ENCODE results near the gene CDC20B. TPM values are rescaled to one million over a fixed set of nuclear protein-coding genes. Genes with fewer than 3 reads are reported as not detected.

Gene CDC20B
- total and polyA plus RNA-seq, 4 donors, result 0.28 TPM; not detected in 3

GRCh38 chr5:55180016-55180415 is 7.0 kb upstream of the CDC20B start (continued):
- TF ChIP-seq REST (IDR thresholded peaks at IDR 0.05), result no peak

DNA sequence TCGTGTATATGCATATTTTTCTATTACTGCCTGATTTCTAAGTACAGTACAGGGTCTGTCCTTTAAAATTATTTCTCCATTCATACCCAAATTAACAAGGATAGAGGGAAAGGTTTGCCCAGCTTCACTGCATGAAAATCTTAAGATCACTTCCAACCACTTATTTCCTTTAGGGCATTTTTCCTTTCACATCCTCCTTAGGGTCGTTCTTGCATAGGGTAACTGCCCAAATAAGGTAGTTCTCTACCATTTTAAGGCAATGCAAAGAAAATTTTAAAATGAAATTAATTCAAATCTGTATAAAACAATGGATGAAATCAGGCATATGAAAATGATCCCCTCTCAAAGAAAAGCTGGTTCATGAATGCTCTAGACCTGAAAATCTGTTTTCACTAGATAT is 4.1 kb upstream of the CDC20B start:
- Histone ChIP-seq H3K36me3 (ENCODE audit: control insufficient read depth in 4 of 4, insufficient read depth in 3 of 4, low read depth in 1 of 4, low read length in 3 of 4) (no peaks in the 10 kb centered on the region), H3K27me3 (ENCODE audit: control insufficient read depth in 4 of 4, insufficient read depth in 4 of 4, low read length in 3 of 4) (peaks cover 0 to 10% (median 2%) of the 10 kb centered on the region in 4 donors), H3K27ac (ENCODE audit: low read depth in 1 of 2, low read length in 2 of 2) (no peak overlapping the region), H3K9ac (ENCODE audit: low read depth in 1 of 2, low read length in 2 of 2) (no peak overlapping the region), H3K4me3 (ENCODE audit: low read depth in 1 of 3, low read length in 3 of 3) (no peak overlapping the region), H3K4me1 (ENCODE audit: control insufficient read depth in 4 of 4, insufficient read depth in 4 of 4, low read length in 3 of 4) (peaks cover 10 to 31% (median 28%) of the 10 kb centered on the region in 4 donors), H3K9me3 (ENCODE audit: control insufficient read depth in 4 of 4, low read length in 3 of 4) (no peaks in the 10 kb centered on the region)
- no peak for DNase-seq (ENCODE audit: low spot score)
- WGBS, result 10% methylated on average over 2 of the region's 2 CpGs
- no peak for TF ChIP-seq SP1 (IDR thresholded peaks at IDR 0.05)
- no peak for TF ChIP-seq RAD21 (IDR thresholded peaks at IDR 0.05)
- TF ChIP-seq, protein P1, sequence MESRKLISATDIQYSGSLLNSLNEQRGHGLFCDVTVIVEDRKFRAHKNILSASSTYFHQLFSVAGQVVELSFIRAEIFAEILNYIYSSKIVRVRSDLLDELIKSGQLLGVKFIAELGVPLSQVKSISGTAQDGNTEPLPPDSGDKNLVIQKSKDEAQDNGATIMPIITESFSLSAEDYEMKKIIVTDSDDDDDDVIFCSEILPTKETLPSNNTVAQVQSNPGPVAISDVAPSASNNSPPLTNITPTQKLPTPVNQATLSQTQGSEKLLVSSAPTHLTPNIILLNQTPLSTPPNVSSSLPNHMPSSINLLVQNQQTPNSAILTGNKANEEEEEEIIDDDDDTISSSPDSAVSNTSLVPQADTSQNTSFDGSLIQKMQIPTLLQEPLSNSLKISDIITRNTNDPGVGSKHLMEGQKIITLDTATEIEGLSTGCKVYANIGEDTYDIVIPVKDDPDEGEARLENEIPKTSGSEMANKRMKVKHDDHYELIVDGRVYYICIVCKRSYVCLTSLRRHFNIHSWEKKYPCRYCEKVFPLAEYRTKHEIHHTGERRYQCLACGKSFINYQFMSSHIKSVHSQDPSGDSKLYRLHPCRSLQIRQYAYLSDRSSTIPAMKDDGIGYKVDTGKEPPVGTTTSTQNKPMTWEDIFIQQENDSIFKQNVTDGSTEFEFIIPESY (IDR thresholded peaks at IDR 0.05), result no peak
- no peak for TF ChIP-seq REST (IDR thresholded peaks at IDR 0.05)
- no peak for TF ChIP-seq MAX (IDR thresholded peaks at IDR 0.05)
- no peak for TF ChIP-seq NR2F2 (IDR thresholded peaks at IDR 0.05)
- TF ChIP-seq ATF3 (IDR thresholded peaks at IDR 0.05), result no peak
- no peak for TF ChIP-seq JUND (IDR thresholded peaks at IDR 0.05)
- no peak for TF ChIP-seq RXRA (IDR thresholded peaks at IDR 0.05)
- TF ChIP-seq, protein P2, sequence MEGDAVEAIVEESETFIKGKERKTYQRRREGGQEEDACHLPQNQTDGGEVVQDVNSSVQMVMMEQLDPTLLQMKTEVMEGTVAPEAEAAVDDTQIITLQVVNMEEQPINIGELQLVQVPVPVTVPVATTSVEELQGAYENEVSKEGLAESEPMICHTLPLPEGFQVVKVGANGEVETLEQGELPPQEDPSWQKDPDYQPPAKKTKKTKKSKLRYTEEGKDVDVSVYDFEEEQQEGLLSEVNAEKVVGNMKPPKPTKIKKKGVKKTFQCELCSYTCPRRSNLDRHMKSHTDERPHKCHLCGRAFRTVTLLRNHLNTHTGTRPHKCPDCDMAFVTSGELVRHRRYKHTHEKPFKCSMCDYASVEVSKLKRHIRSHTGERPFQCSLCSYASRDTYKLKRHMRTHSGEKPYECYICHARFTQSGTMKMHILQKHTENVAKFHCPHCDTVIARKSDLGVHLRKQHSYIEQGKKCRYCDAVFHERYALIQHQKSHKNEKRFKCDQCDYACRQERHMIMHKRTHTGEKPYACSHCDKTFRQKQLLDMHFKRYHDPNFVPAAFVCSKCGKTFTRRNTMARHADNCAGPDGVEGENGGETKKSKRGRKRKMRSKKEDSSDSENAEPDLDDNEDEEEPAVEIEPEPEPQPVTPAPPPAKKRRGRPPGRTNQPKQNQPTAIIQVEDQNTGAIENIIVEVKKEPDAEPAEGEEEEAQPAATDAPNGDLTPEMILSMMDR (IDR thresholded peaks at IDR 0.05; ENCODE audit: low read depth, low read length, missing input control), result no peak
- no peak for TF ChIP-seq FOXA1 (IDR thresholded peaks at IDR 0.05)
- no peak for TF ChIP-seq TAF1 (conservative IDR thresholded peaks at IDR 0.05)

Data from liver (tissue), 9 donors.